A549 treated with Mapracorat at 1 μM for 4 hours (cell line): ENCODE data around the gene ADNP. TPM values are rescaled to one million over a fixed set of nuclear protein-coding genes. Genes with fewer than 3 reads are reported as not detected.

ENCODE experiments used
- total RNA-seq: library from RNA; stranded (reverse); fragments of 200-300 nt; extraction: Qiagen RNA extraction; gene quantifications from 5 replicates; pipeline ENCODE4 v1.2.3, GENCODE V29; 2022

Gene ADNP
- total RNA-seq, result 39.0 to 49.3 TPM (median 41.4 TPM) in 5 replicates

DNA sequence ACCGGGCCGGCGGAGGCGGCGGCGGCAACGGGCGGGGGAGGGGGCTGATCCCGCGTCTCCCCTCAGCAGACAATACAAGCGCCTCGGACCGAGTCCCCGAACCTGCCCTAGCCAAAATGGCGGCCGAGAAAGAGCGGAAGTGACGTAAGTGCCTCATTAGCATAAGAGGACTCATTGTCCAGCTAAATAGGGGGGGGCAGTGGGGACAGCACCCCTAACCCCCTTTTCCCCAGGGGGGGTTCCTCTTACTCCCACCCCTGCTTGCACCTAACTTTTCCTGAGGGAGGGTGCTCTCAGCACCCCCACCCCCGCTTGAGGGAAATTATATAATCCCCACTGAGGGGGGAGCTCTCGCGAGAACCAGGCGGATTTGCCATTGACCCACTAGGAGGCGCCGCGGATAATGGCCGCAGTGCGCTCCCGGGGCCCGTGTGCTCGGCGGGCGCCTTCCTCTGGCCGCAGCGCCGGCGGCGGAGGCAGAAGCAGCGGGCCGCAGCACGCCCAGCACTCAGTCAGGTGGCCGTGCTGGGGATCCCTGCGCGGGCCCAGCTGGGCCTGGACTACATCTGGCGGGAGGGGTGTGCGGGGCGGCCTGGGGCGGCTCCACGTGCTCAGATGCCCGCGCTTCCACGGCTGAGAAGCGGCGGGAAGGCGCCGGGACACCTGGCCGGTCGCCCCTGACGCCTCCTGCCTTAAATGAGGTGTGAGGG lies at the start of gene ADNP:
Gene ADNP, minus strand, starts transcription at position 132 of the 710 bp plus-strand sequence. CDS start 27,441 bp downstream, outside the sequence.

DNA sequence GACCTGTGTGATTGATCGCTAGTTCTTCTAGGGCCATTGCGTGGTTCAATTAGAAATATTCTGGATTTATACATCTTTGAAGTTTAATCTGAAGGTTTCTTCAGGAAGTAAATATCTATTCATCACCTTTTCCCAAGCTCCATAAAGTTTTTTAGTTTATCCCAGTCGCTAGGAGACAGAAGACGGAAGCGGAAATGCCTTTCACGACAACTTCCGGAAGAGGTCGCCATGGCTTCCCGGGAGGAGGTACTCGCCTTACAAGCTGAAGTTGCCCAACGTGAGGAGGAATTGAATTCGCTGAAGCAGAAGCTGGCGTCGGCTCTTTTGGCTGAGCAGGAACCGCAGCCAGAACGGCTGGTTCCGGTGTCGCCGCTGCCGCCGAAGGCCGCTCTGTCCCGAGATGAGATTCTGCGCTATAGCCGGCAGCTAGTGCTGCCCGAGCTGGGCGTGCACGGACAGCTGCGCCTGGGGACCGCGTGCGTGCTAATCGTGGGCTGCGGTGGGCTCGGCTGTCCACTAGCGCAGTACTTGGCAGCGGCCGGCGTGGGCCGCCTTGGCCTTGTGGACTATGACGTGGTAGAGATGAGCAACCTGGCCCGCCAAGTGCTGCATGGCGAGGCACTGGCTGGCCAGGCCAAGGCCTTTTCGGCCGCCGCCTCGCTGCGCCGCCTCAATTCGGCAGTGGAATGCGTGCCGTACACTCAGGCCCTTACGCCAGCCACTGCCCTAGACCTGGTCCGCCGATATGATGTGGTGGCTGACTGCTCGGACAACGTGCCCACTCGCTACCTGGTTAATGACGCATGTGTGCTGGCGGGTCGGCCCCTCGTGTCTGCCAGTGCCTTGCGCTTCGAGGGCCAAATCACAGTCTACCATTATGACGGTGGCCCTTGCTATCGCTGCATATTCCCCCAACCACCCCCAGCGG lies 27.6 kb upstream of the ADNP start, which contains the start of gene MOCS3:
Gene MOCS3, plus strand, starts transcription at position 204 of the 928 bp plus-strand sequence. Its CDS starts 25 bp downstream, at position 229.

DNA sequence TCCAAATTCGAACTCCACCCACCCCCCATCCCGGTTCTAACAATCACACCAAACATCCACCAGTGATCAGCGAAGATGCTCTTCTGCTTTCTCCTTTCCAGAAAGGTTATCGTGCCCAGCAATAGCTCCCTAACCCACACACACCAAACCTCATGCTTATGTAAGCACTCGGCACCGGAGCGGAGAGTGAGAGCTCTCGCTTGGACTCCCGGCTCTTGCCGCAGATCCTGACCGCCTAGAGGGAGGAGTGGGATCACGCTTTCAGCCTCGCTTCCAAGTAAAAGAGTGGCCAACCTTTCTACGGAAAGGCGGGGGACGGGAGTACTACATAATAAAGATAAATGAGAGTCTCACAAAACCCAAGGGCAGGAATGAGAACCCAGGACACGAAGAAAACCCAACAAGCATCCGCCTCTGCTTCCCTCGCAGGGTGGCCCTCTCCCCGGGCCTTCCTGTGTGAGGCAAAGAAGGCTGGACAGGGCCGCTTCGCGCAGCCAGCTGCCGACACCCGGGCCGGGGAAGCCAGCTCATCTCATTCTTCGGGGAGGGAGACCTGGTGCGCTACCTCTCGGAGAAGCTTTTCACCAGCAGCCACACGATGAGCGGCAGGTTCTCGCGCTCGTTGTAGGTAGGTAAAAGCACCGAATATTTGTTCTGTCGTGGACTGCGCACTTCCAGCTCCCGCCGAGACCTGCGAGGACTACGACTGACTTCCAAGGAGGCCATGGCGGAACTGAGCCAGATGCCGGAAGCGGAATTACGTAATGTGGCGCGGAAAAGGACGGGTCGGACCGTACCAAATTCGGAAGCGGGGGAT lies 26.8 kb upstream of the ADNP start, which contains the start of gene DPM1:
Gene DPM1, minus strand, starts transcription at position 735 of the 817 bp plus-strand sequence. Its CDS starts 9 bp downstream, at position 726.

Other genes with a start within 250 kb of the ADNP start
- 0.06 TPM in 1 of 5 replicates, not detected in the others for gene RIPOR3, start 239.9 kb downstream of the ADNP start, total RNA-seq
- 2.9 to 4.7 TPM (median 3.5 TPM) in 5 replicates for gene PARD6B, start 199.9 kb downstream of the ADNP start, total RNA-seq
- 26.5 to 34.5 TPM (median 30.7 TPM) in 5 replicates for gene BCAS4, start 136.4 kb downstream of the ADNP start, total RNA-seq
- 69.7 to 94.8 TPM (median 72.2 TPM) in 5 replicates for gene DPM1, start 27.1 kb upstream of the ADNP start, total RNA-seq
- 5.7 to 6.4 TPM (median 6.2 TPM) in 5 replicates for gene MOCS3, start 27.4 kb upstream of the ADNP start, total RNA-seq
- 20.9 to 32.3 TPM (median 24.0 TPM) in 5 replicates for gene KCNG1, start 91.7 kb upstream of the ADNP start, total RNA-seq